H9 (cell line): ENCODE measurements around the gene RPL29. TPM values are rescaled to one million over a fixed set of nuclear protein-coding genes. Genes with fewer than 3 reads are reported as not detected.
"Not testable (repeated sequence)": the region's sequence is repeated elsewhere in the genome, so short reads cannot be mapped to it uniquely, and the experiment has no call there.

Source experiments
- DNase-seq: peaks from one replicate; pipeline ENCODE4 v3.0.0-alpha.2; 2017
- H2AFZ ChIP-seq: one replicate; pipeline ENCODE4 v1.6.1; 2013; ENCODE audit warnings: mild to moderate bottlenecking, low read length, control low read depth, moderate library complexity
- H2AK5ac ChIP-seq: 2 replicates; pipeline ENCODE4 v1.6.1; 2013; ENCODE audit warnings: low read length, control low read depth, mixed read lengths; ENCODE audit not compliant: insufficient read length
- H2BK120ac ChIP-seq: one replicate; pipeline ENCODE4 v1.6.1; 2013; ENCODE audit warnings: low read depth, mild to moderate bottlenecking, low read length, control low read depth, inconsistent platforms; ENCODE audit not compliant: poor library complexity, severe bottlenecking
- H2BK12ac ChIP-seq: 2 replicates; pipeline ENCODE4 v1.6.1; 2013; ENCODE audit warnings: low read length, control low read depth, mixed read lengths, low read depth; ENCODE audit not compliant: insufficient read length
- H2BK15ac ChIP-seq: 2 replicates; pipeline ENCODE4 v1.6.1; 2013; ENCODE audit warnings: low read depth, low read length, control low read depth
- H2BK20ac ChIP-seq: one replicate; pipeline ENCODE4 v1.6.1; 2013; ENCODE audit warnings: low read depth, mild to moderate bottlenecking, low read length, control low read depth, inconsistent platforms; ENCODE audit not compliant: poor library complexity, severe bottlenecking
- H2BK5ac ChIP-seq: 2 replicates; pipeline ENCODE4 v1.6.1; 2013; ENCODE audit warnings: low read length, control low read depth, mixed read lengths; ENCODE audit not compliant: insufficient read length
- H3K14ac ChIP-seq: 2 replicates; pipeline ENCODE4 v1.6.1; 2013; ENCODE audit warnings: low read length, control low read depth; ENCODE audit not compliant: insufficient read depth
- H3K18ac ChIP-seq: 2 replicates; pipeline ENCODE4 v1.6.1; 2013; ENCODE audit warnings: low read depth, mild to moderate bottlenecking, mixed read lengths, low read length, control low read depth; ENCODE audit not compliant: insufficient read length
- H3K23ac ChIP-seq: 2 replicates; pipeline ENCODE4 v1.6.1; 2013; ENCODE audit warnings: low read length, control low read depth, mixed read lengths, low read depth; ENCODE audit not compliant: insufficient read length
- H3K23me2 ChIP-seq: 2 replicates; pipeline ENCODE4 v1.6.1; 2013; ENCODE audit warnings: low read depth, mild to moderate bottlenecking, mixed read lengths, low read length, control low read depth; ENCODE audit not compliant: insufficient read length, poor library complexity, severe bottlenecking
- H3K27ac ChIP-seq: 2 replicates; pipeline ENCODE4 v1.5.1; 2013; ENCODE audit warnings: low read length, control low read depth, mixed read lengths, low read depth; ENCODE audit not compliant: insufficient read length
- H3K27me3 ChIP-seq: 2 replicates; pipeline ENCODE4 v1.6.1; 2013; ENCODE audit warnings: low read length, control low read depth, inconsistent platforms; ENCODE audit not compliant: insufficient read depth
- H3K4ac ChIP-seq: 2 replicates; pipeline ENCODE4 v1.6.1; 2013; ENCODE audit warnings: low read depth, mild to moderate bottlenecking, control low read depth, inconsistent platforms, low read length, moderate library complexity
- H3K4me1 ChIP-seq: 2 replicates; pipeline ENCODE4 v1.6.1; 2013; ENCODE audit warnings: low read length, control low read depth, inconsistent platforms; ENCODE audit not compliant: insufficient read depth
- H3K4me2 ChIP-seq: 2 replicates; pipeline ENCODE4 v1.6.1; 2013; ENCODE audit warnings: low read length, control low read depth, mixed read lengths; ENCODE audit not compliant: insufficient read length, insufficient read depth
- H3K56ac ChIP-seq: 2 replicates; pipeline ENCODE4 v1.6.1; 2013; ENCODE audit warnings: low read depth, mild to moderate bottlenecking, mixed read lengths, low read length, control low read depth; ENCODE audit not compliant: insufficient read length
- H3K79me1 ChIP-seq: 2 replicates; pipeline ENCODE4 v1.6.1; 2013; ENCODE audit warnings: low read depth, mild to moderate bottlenecking, moderate library complexity, low read length, control low read depth, inconsistent platforms; ENCODE audit not compliant: insufficient read depth, poor library complexity, severe bottlenecking
- H3K79me2 ChIP-seq: 2 replicates; pipeline ENCODE4 v1.6.1; 2013; ENCODE audit warnings: low read length, control low read depth, inconsistent platforms; ENCODE audit not compliant: insufficient read depth
- H3K9ac ChIP-seq: 2 replicates; pipeline ENCODE4 v1.6.1; 2013; ENCODE audit warnings: low read length, control low read depth, mixed read lengths; ENCODE audit not compliant: insufficient read length; ENCODE audit errors: extremely low read depth
- H3K9me3 ChIP-seq: one replicate; pipeline ENCODE4 v1.6.1; 2013; ENCODE audit warnings: low read depth, low read length, inconsistent platforms; ENCODE audit not compliant: control insufficient read depth
- H3T11ph ChIP-seq: one replicate; pipeline ENCODE4 v1.6.1; 2013; ENCODE audit warnings: mild to moderate bottlenecking, low read length, control low read depth, inconsistent platforms
- H4K20me1 ChIP-seq: one replicate; pipeline ENCODE4 v1.6.1; 2013; ENCODE audit not compliant: control insufficient read depth, insufficient read length, insufficient read depth
- H4K5ac ChIP-seq: 2 replicates; pipeline ENCODE4 v1.6.1; 2013; ENCODE audit warnings: low read depth, mild to moderate bottlenecking, mixed read lengths, low read length, control low read depth; ENCODE audit not compliant: insufficient read length
- H4K8ac ChIP-seq: replicated peaks from 2 replicates; pipeline ENCODE4 v1.6.1; 2013; ENCODE audit warnings: low read length, control low read depth, mixed read lengths, low read depth; ENCODE audit not compliant: insufficient read length
- H4K91ac ChIP-seq: 2 replicates; pipeline ENCODE4 v1.6.1; 2013; ENCODE audit warnings: low read depth, mild to moderate bottlenecking, moderate library complexity, mixed read lengths, low read length, control low read depth; ENCODE audit not compliant: insufficient read length
- H3K27ac Mint-ChIP-seq, 3 experiments: 2 replicates in 2 of 3; 3 replicates in 1 of 3; pipeline ENCODE4 v1.8.0; 2020 to 2021; ENCODE audit warnings: mixed read lengths in 3 of 3, mild to moderate bottlenecking in 1 of 3, moderate library complexity in 1 of 3
- H3K27me3 Mint-ChIP-seq: 2 replicates; pipeline ENCODE4 v1.8.0; 2021; ENCODE audit warnings: low read depth, mild to moderate bottlenecking, moderate library complexity, mixed read lengths
- H3K36me3 Mint-ChIP-seq, 3 experiments: 2 replicates in 2 of 3; 3 replicates in 1 of 3; pipeline ENCODE4 v1.8.0; 2020 to 2021; ENCODE audit warnings: low read depth in 3 of 3, mixed read lengths in 3 of 3; ENCODE audit not compliant: insufficient read depth in 1 of 3
- H3K4me1 Mint-ChIP-seq, 2 experiments: 2 replicates each; pipeline ENCODE4 v1.8.0; 2020; ENCODE audit warnings: mixed read lengths in 2 of 2
- H3K4me3 Mint-ChIP-seq, 2 experiments: 2 replicates in 1 of 2; 3 replicates in 1 of 2; pipeline ENCODE4 v1.8.0; 2020 to 2021; ENCODE audit warnings: mild to moderate bottlenecking in 2 of 2, mixed read lengths in 2 of 2, moderate library complexity in 1 of 2
- H3K9me3 Mint-ChIP-seq, 2 experiments: 2 replicates in 1 of 2; 3 replicates in 1 of 2; pipeline ENCODE4 v1.8.0; 2020; ENCODE audit warnings: mild to moderate bottlenecking in 2 of 2, mixed read lengths in 2 of 2, moderate library complexity in 1 of 2
- WGBS: extraction: QIAGEN DNeasy Blood & Tissue Kit; methylation state at CpG from one replicate; pipeline ENCODE4 v1.1.7; 2013; ENCODE audit warnings: missing lambda C conversion rate, low lambda C conversion rate, mixed read lengths; ENCODE audit not compliant: insufficient read length; ENCODE audit errors: extremely low coverage; 5-methylcytosine and 5-hydroxymethylcytosine counted together
- total RNA-seq: library from RNA; stranded (reverse); gene quantifications from 2 replicates; pipeline ENCODE4 v1.2.1, GENCODE V29; 2021
- TF ChIP-seq, protein P1 (sequence below): fragments of 200-600 bp; sonication (generic); conservative IDR thresholded peaks from 3 replicates; pipeline ENCODE4 v1.8.0; 2021; ENCODE audit warnings: antibody characterized with exemption, mild to moderate bottlenecking

RPL29 gene
- total RNA-seq, 1 experiment from 2014 or later: 1,592 TPM

- no peak overlapping the region for H2BK15ac ChIP-seq
- WGBS: no CpG with 5 or more reads among the region's 2 CpGs
- H3T11ph ChIP-seq: no peak overlapping the region
- H3K14ac ChIP-seq: 0 out of 2 replicates have a peak overlapping the region, but pooled peaks have one; percentile 43
- H3K4me3 Mint-ChIP-seq: peak overlapping the region; percentile 100
- no peaks in the 10 kb centered on the region; a peak in 1 of 5 replicates for H3K9me3 Mint-ChIP-seq
- peaks cover 1% of the 10 kb centered on the region for H3K27me3 Mint-ChIP-seq
- H3K27me3 ChIP-seq: no peaks in the 10 kb centered on the region
- H3K4me1 ChIP-seq: peaks cover 7% of the 10 kb centered on the region
- peaks cover 18 to 32% of the 10 kb centered on the region in 2 experiments for H3K4me1 Mint-ChIP-seq
- H3K36me3 Mint-ChIP-seq: peaks cover 40 to 47% (median 46%) of the 10 kb centered on the region in 3 experiments
- H4K5ac ChIP-seq: peak overlapping the region; percentile 93
- peaks cover 11% of the 10 kb centered on the region for H3K23me2 ChIP-seq
- no peak overlapping the region for H2BK120ac ChIP-seq
- no peak overlapping the region for H2BK5ac ChIP-seq
- H3K9ac ChIP-seq: peak overlapping the region; percentile 100
- no peak for DNase-seq
- peak overlapping the region; percentile 99 to 100 (median 100); a peak in 6 of 7 replicates for H3K27ac Mint-ChIP-seq
- peak overlapping the region; percentile 30 for H3K18ac ChIP-seq
- H3K56ac ChIP-seq: no peak overlapping the region
- H4K8ac ChIP-seq: peak overlapping the region; percentile 95
- H3K4me2 ChIP-seq: peak overlapping the region; percentile 82
- no peak overlapping the region for H2BK12ac ChIP-seq
- peaks cover 10% of the 10 kb centered on the region; the same call in 1 of the 2 replicates for H3K79me2 ChIP-seq
- H2BK20ac ChIP-seq: no peak overlapping the region
- no peaks in the 10 kb centered on the region for H3K9me3 ChIP-seq
- peaks cover 7% of the 10 kb centered on the region for H3K79me1 ChIP-seq
- no peak overlapping the region for H2AFZ ChIP-seq
- H4K91ac ChIP-seq: no peak overlapping the region
- peaks cover 2% of the 10 kb centered on the region for H4K20me1 ChIP-seq
- H3K4ac ChIP-seq: no peak overlapping the region
- H3K23ac ChIP-seq: no peak overlapping the region
- H2AK5ac ChIP-seq: peak overlapping the region; percentile 58
- TF ChIP-seq, protein P1, sequence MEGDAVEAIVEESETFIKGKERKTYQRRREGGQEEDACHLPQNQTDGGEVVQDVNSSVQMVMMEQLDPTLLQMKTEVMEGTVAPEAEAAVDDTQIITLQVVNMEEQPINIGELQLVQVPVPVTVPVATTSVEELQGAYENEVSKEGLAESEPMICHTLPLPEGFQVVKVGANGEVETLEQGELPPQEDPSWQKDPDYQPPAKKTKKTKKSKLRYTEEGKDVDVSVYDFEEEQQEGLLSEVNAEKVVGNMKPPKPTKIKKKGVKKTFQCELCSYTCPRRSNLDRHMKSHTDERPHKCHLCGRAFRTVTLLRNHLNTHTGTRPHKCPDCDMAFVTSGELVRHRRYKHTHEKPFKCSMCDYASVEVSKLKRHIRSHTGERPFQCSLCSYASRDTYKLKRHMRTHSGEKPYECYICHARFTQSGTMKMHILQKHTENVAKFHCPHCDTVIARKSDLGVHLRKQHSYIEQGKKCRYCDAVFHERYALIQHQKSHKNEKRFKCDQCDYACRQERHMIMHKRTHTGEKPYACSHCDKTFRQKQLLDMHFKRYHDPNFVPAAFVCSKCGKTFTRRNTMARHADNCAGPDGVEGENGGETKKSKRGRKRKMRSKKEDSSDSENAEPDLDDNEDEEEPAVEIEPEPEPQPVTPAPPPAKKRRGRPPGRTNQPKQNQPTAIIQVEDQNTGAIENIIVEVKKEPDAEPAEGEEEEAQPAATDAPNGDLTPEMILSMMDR: no peak
- H3K27ac ChIP-seq: peak overlapping the region; percentile 65
Measured at GRCh38 chr3:51994530-51994929, 1.2 kb downstream of the RPL29 start.

DNA sequence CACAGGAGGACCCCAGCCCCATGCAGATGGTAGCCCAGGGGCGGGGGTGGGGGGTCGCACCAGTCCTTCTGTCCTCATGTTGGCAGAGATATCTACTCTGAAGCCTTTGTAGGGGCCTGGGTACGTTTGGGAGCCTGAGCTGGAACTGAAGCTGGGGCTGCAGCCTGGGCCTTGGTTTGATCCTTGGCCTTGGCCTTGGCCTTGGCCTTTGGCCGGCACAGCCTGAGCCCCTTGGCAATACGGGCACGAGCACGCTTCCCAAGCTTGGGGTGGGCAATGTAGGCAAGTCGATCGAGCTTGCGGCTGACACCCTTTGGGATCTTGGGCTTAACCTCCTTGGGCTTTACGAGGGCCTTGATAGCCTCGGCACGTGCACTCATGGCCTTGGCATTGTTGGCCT is 2.0 kb downstream of the RPL29 start:
- not testable (repeated sequence) for H4K8ac ChIP-seq, H2BK12ac ChIP-seq, H3K27me3 Mint-ChIP-seq, H3K9ac ChIP-seq, H2BK15ac ChIP-seq, H4K20me1 ChIP-seq, H3K4me2 ChIP-seq, H2AK5ac ChIP-seq, H3K27ac ChIP-seq, H3K56ac ChIP-seq, H3K9me3 ChIP-seq, H4K91ac ChIP-seq, H4K5ac ChIP-seq, H3K4me1 ChIP-seq, H3K18ac ChIP-seq, H2BK5ac ChIP-seq, H3K27me3 ChIP-seq, H2BK120ac ChIP-seq, H3K4ac ChIP-seq, H2AFZ ChIP-seq, H2BK20ac ChIP-seq, H3K79me1 ChIP-seq, H3K9me3 Mint-ChIP-seq, H3T11ph ChIP-seq, H3K14ac ChIP-seq, H3K23ac ChIP-seq, DNase-seq
- H3K27ac Mint-ChIP-seq: peak overlapping the region in 2 of 3 experiments; percentile 77 to 92; a peak in 1 of 7 replicates
- peaks cover 40 to 47% (median 46%) of the 10 kb centered on the region in 3 experiments for H3K36me3 Mint-ChIP-seq
- no CpG with 5 or more reads among the region's 13 CpGs for WGBS
- H3K4me1 Mint-ChIP-seq: peaks cover 24 to 38% of the 10 kb centered on the region in 2 experiments
- peaks cover 10% of the 10 kb centered on the region; the same call in 1 of the 2 replicates for H3K79me2 ChIP-seq
- H3K23me2 ChIP-seq: peaks cover 11% of the 10 kb centered on the region
- peak overlapping the region; percentile 100 for H3K4me3 Mint-ChIP-seq
